ENCODE data around the gene CADM2.

DNA sequence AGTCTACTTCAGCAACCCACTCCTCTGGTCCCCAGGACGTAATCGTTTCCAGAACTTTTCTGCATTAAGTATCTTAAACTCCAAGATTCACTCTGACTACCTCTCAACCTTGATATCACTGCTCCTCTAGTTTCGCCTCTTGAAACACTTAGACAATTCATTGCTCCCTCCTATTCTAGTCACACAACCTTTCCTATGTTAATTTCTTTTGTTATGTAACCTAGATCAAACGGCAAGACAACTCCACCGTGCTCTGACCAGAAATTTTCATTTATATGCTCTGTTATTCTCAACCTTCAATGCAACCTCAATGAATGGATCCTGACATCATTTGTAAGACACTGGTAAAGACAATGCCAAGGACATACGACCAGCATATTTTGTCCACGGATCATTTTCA lies 71.3 kb downstream of the CADM2 start:
- TF ChIP-seq ZNF302 (tag by site-specific recombination; IDR thresholded peaks at IDR 0.05; ENCODE audit: low read depth) (no peak), ZNF157 (tag by site-specific recombination; IDR thresholded peaks at IDR 0.05) (no peak), ZBTB17 (tag by site-specific recombination; IDR thresholded peaks at IDR 0.05) (no peak), ZNF140 (tag by site-specific recombination; IDR thresholded peaks at IDR 0.05) (no peak), ZNF529 (tag by site-specific recombination; IDR thresholded peaks at IDR 0.05; ENCODE audit: insufficient replicate concordance) (no peak)
- TF ChIP-seq, protein P1, sequence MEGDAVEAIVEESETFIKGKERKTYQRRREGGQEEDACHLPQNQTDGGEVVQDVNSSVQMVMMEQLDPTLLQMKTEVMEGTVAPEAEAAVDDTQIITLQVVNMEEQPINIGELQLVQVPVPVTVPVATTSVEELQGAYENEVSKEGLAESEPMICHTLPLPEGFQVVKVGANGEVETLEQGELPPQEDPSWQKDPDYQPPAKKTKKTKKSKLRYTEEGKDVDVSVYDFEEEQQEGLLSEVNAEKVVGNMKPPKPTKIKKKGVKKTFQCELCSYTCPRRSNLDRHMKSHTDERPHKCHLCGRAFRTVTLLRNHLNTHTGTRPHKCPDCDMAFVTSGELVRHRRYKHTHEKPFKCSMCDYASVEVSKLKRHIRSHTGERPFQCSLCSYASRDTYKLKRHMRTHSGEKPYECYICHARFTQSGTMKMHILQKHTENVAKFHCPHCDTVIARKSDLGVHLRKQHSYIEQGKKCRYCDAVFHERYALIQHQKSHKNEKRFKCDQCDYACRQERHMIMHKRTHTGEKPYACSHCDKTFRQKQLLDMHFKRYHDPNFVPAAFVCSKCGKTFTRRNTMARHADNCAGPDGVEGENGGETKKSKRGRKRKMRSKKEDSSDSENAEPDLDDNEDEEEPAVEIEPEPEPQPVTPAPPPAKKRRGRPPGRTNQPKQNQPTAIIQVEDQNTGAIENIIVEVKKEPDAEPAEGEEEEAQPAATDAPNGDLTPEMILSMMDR (tag by site-specific recombination; IDR thresholded peaks at IDR 0.05) = no peak
- TF ChIP-seq, protein P2, sequence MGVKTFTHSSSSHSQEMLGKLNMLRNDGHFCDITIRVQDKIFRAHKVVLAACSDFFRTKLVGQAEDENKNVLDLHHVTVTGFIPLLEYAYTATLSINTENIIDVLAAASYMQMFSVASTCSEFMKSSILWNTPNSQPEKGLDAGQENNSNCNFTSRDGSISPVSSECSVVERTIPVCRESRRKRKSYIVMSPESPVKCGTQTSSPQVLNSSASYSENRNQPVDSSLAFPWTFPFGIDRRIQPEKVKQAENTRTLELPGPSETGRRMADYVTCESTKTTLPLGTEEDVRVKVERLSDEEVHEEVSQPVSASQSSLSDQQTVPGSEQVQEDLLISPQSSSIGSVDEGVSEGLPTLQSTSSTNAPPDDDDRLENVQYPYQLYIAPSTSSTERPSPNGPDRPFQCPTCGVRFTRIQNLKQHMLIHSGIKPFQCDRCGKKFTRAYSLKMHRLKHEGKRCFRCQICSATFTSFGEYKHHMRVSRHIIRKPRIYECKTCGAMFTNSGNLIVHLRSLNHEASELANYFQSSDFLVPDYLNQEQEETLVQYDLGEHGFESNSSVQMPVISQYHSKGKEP (tag by site-specific recombination; IDR thresholded peaks at IDR 0.05) = no peak
